Stimulated activated CD4-positive, alpha-beta T cell treated with anti-CD3 and anti-CD28 coated beads, Interleukin-4, amount 100 ng/mL, for 48 hours (primary cell): ENCODE results near the gene TM7SF3.
"Not testable (repeated sequence)": the region's sequence is repeated elsewhere in the genome, so short reads cannot be mapped to it uniquely, and the experiment has no call there.

Experiments
- DNase-seq, 2 donors: peaks; one replicate each; pipeline ENCODE4 v3.0.0-alpha.2; 2020; ENCODE audit warnings: low read depth in 2 of 2

The TM7SF3 gene, protein sequence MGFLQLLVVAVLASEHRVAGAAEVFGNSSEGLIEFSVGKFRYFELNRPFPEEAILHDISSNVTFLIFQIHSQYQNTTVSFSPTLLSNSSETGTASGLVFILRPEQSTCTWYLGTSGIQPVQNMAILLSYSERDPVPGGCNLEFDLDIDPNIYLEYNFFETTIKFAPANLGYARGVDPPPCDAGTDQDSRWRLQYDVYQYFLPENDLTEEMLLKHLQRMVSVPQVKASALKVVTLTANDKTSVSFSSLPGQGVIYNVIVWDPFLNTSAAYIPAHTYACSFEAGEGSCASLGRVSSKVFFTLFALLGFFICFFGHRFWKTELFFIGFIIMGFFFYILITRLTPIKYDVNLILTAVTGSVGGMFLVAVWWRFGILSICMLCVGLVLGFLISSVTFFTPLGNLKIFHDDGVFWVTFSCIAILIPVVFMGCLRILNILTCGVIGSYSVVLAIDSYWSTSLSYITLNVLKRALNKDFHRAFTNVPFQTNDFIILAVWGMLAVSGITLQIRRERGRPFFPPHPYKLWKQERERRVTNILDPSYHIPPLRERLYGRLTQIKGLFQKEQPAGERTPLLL

DNA sequence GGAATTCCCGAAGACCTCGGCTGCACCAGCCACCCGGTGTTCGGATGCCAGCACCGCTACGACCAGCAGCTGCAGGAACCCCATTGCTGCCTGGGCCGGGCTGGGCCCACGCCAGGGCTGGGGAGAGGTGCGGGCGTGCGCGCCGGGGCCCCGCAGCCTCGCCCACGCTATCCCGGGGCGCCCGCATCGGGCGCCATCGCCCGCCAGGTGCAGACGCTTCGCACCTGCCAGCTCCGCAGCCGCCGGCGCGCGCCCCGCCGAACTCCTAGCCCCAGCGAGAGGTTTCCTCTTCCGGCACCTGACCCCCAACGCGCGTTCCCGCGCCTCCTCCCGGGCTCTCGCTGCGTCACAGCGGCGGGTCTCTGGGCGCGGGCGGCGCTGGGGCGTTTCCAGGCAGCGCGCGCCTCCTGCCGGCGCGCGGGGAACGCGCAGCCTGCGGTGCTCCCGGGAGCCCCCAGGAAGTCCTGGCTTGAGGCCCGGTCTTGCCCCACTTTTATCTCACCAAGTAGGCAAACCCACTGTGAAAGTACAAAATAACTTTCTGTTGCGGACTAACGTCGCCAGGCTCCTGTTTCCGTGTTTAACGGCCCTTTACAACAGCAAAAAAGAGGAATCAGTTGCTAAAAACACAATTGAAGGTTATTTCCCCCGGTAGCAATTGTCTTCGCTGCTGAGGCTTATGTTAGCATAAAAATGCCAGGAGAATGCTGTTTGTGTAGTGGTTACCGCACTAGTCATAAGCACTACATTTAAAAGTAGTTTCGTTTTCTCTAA, at the start of gene TM7SF3:
Gene TM7SF3 (minus strand): TSS at position 300 of the 774 bp plus-strand sequence. CDS start 216 bp downstream, at position 84.
- DNase-seq: peak; percentile 87 to 92

GRCh38 chr12:27063250-27063851, 49.2 kb upstream of the TM7SF3 start:
- no peak for DNase-seq

DNA sequence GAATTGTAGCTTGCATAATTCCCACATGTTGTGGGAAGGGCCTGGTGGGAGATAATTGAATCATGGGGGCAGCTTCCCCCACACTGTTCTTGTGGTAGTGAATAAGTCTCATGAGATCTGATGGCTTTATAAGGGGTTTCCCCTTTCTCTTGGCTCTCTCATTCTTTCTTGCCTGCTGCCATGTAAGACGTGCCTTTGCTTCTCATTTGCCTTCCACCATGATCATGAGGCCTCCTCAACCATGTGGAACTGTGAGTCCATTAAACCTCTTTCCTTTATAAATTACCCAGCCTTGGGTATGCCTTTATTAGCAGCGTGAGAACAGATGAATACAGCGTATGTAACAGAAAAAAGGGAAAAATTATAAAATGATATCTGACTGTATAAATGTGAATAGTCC, 47.1 kb upstream of the TM7SF3 start:
- no peak for DNase-seq

GRCh38 chr12:27060740-27061139, 46.6 kb upstream of the TM7SF3 start:
- DNase-seq: no peak

GRCh38 chr12:27057543-27057942, 43.4 kb upstream of the TM7SF3 start:
- no peak for DNase-seq

- DNase-seq: no peak
Observed at GRCh38 chr12:27055966-27056365, 41.8 kb upstream of the TM7SF3 start.

- no peak for DNase-seq
Observed at GRCh38 chr12:27052742-27053141, 38.6 kb upstream of the TM7SF3 start.

DNA sequence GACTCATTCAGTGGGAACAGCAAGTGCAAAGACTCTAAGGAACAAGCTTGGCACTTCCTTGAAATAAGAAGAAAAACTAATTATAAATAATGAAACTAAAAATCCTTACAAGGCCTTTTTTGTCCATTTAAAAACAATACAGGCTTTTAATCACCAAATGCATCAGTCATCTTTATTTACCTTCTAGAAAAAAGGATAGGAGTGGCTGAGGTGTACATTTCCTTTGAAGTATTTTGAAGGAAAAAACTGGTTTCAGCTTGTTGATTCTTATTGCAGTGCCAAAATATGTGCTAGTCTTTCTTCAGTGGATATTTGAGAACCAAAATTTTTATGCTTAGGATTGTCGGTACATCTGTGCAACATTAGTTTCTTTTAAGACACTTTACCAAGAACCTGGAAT, 38.0 kb upstream of the TM7SF3 start:
- DNase-seq: no peak

DNA sequence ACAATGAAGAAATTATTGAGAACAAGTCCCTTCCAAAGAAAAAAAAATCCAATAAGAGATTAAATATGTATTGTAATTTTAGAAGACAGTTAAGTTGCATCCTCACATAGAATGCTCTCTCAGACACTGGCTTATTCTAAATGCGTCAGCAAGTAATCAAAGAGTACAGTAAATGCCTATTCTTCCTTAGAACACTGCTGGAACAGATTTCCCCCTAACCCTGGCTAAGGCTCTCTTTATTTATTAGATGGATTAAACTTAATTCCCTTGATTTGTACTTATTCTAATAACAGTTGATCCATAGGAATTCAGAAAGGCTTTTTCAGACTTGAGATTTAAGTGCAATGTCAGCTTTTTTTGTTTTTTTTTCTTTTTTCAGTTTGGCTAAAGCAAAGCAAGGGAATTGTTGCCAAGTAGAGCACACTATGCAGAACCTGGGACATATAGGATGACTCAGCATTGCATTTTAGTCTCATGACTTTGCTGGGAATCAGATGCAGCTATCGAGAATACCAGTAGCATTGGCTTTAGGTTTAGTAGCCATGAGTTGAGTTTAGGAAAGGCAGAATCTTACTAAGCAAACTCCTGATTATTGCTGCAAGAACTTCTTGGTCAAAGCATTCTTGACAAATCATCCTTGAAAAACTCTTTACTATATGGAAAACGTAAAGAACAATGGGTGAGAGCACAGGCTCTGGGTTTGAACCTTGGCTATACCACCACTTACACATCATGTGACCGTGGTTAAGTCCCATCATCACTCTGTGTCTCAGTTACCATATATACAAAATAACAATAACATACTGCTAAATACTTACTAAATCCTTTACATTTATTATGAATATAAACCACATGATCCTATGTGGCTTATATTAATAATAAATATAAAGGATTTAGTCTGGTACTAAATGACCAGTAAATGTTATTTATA, 34.9 kb upstream of the TM7SF3 start:
- DNase-seq: no peak

- DNase-seq: not testable (repeated sequence)
Observed at GRCh38 chr12:27042018-27042417, 27.8 kb upstream of the TM7SF3 start.

- not testable (repeated sequence) for DNase-seq
Observed at GRCh38 chr12:27040637-27041036, 26.5 kb upstream of the TM7SF3 start.

DNA sequence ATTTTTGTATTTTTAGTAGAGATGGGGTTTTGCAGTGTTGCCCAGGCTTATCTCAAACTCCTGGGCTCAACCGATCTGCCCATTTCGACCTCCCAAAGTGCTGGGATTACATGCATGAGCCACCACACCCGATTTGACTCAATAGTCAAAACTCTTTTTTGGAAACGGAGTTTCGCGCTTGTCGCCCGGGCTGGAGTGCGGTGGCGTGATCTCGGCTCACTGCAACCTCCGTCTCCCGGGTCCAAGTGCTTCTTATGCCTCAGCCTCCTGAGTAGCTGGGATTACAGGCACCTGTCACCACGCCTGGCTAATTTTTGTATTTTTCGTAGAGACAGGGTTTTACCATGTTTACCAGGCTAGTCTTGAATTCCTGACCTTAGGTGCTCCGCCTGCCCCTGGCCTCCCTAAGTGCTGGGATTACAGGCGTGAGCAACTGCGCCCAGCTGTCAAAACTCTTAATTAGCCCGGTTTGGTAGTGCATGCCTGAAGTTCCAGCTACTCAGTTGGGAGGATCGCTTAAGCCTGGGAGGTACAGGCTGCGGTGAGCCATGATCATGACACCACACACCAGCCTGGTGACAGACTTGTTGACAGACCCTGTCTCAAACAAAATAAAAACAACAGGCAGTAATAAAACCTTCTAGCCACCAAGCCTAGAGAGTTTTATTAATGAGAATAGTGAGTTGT, 20.6 kb upstream of the TM7SF3 start:
- no peak for DNase-seq

DNA sequence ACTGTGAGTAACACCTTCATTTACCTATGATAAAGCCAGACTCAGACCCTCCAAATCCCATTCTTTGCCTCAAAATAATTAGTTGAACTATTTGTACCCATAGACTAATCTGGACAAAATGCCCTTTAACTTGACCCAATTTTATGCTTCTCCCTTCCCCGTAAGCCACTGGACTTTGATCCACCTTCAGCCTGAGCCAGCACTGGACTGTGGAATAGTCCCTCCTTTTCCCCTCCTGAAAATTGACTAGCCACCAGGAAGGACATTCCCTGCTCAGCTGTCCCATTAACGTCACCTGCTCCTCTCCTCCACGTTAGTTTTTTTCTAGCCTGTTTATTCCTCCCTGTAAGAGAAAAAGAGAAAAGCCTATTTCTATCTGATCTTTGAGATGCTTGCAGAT, 18.5 kb upstream of the TM7SF3 start:
- DNase-seq: no peak

- DNase-seq: no peak
Observed at GRCh38 chr12:27031531-27031930, 17.3 kb upstream of the TM7SF3 start.

- DNase-seq: no peak
Observed at GRCh38 chr12:27026257-27026656, 12.1 kb upstream of the TM7SF3 start.

- DNase-seq: no peak
Observed at GRCh38 chr12:27025116-27025515, 10.9 kb upstream of the TM7SF3 start.

GRCh38 chr12:27024291-27024690, 10.1 kb upstream of the TM7SF3 start:
- DNase-seq: no peak

GRCh38 chr12:27020761-27021160, 6.6 kb upstream of the TM7SF3 start:
- no peak for DNase-seq

DNA sequence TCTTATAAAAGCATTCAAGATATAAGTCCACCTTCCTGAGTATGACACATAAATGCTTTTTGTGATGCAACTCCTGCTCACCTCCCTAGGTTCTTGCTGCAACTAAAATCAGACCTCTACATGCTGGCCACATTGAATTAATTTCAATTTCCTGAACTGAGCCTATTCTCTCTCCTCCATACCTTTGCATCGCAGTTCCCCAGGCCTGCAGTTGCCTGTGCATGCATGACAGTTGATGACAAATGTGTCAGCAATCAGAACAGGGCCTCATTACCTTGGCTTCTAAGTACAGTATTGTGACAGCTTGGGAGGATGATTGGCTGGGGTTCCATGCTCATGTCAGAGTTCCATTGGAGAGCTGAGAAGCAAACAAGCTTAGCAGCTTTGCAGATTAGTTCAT, 3.9 kb upstream of the TM7SF3 start:
- no peak for DNase-seq

GRCh38 chr12:27017163-27017823, 3.1 kb upstream of the TM7SF3 start:
- not testable (repeated sequence) for DNase-seq
